GM23338 (cell line): ENCODE data around the gene AQP6. TPM values are rescaled to one million over a fixed set of nuclear protein-coding genes. Genes with fewer than 3 reads are reported as not detected.

Experiments used
- ATAC-seq: fragments of 200-7000 bp; cut with Tn5 transposase; 3 replicates; pipeline ENCODE4 v1.9.1; 2020
- DNase-seq: peaks from one replicate; pipeline ENCODE4 v3.0.0-alpha.2; 2015; ENCODE audit warnings: low spot score
- H2AFZ ChIP-seq: fragments of 200-600 bp; sonication (generic); 2 replicates; pipeline ENCODE4 v1.8.0; 2016; ENCODE audit warnings: antibody characterized with exemption, mild to moderate bottlenecking, moderate library complexity
- H3F3A ChIP-seq: fragments of 200-600 bp; sonication (generic); replicated peaks from 2 replicates; pipeline ENCODE4 v1.8.0; 2017; ENCODE audit warnings: antibody characterized with exemption, mixed run types, low read depth
- H3K27ac ChIP-seq: fragments of 200-600 bp; sonication (generic); 2 replicates; pipeline ENCODE4 v1.6.1; 2016; ENCODE audit warnings: low read depth
- H3K27me3 ChIP-seq: fragments of 200-600 bp; sonication (generic); 2 replicates; pipeline ENCODE4 v1.8.0; 2016; ENCODE audit warnings: mild to moderate bottlenecking, mixed run types, moderate library complexity; ENCODE audit not compliant: insufficient read depth
- H3K36me3 ChIP-seq: fragments of 200-600 bp; sonication (generic); 2 replicates; pipeline ENCODE4 v1.8.0; 2016; ENCODE audit warnings: mild to moderate bottlenecking; ENCODE audit not compliant: insufficient read depth
- H3K4me1 ChIP-seq: fragments of 200-600 bp; sonication (generic); 2 replicates; pipeline ENCODE4 v1.8.0; 2016; ENCODE audit warnings: mild to moderate bottlenecking, moderate library complexity; ENCODE audit not compliant: insufficient read depth
- H3K4me2 ChIP-seq: fragments of 200-600 bp; sonication (generic); 2 replicates; pipeline ENCODE4 v1.7.1; 2017; ENCODE audit warnings: mixed run types
- H3K4me3 ChIP-seq: fragments of 200-600 bp; sonication (generic); 2 replicates; pipeline ENCODE4 v1.6.1; 2016; ENCODE audit warnings: mixed run types
- H3K79me2 ChIP-seq: fragments of 200-600 bp; sonication (generic); replicated peaks from 2 replicates; pipeline ENCODE4 v1.8.0; 2017; ENCODE audit warnings: mild to moderate bottlenecking; ENCODE audit not compliant: insufficient read depth
- H3K9me2 ChIP-seq: fragments of 200-600 bp; sonication (generic); 2 replicates; pipeline ENCODE4 v1.8.0; 2017; ENCODE audit not compliant: insufficient read depth
- H4K20me1 ChIP-seq: fragments of 200-600 bp; sonication (generic); replicated peaks from 2 replicates; pipeline ENCODE4 v1.8.0; 2017; ENCODE audit warnings: mild to moderate bottlenecking; ENCODE audit not compliant: insufficient read depth
- H3K27ac Mint-ChIP-seq: 2 replicates; pipeline ENCODE4 v1.8.0; 2020; ENCODE audit warnings: inconsistent platforms, mild to moderate bottlenecking, moderate library complexity, mixed read lengths
- H3K27me3 Mint-ChIP-seq: 3 replicates; pipeline ENCODE4 v1.8.0; 2022; ENCODE audit warnings: low read depth, mild to moderate bottlenecking, moderate library complexity, mixed read lengths, inconsistent platforms; ENCODE audit not compliant: insufficient read depth, poor library complexity
- H3K36me3 Mint-ChIP-seq: 3 replicates; pipeline ENCODE4 v1.8.0; 2021; ENCODE audit warnings: low read depth, mild to moderate bottlenecking, inconsistent platforms, moderate library complexity, mixed read lengths
- H3K4me1 Mint-ChIP-seq: 3 replicates; pipeline ENCODE4 v1.8.0; 2020; ENCODE audit warnings: mild to moderate bottlenecking, inconsistent platforms, mixed read lengths
- H3K4me3 Mint-ChIP-seq: 3 replicates; pipeline ENCODE4 v1.8.0; 2021; ENCODE audit warnings: moderate library complexity, mild to moderate bottlenecking, inconsistent platforms, mixed read lengths
- H3K9me3 Mint-ChIP-seq: 3 replicates; pipeline ENCODE4 v1.8.0; 2020; ENCODE audit warnings: moderate library complexity, mild to moderate bottlenecking, inconsistent platforms, mixed read lengths
- CREB1 ChIP-seq: fragments of 250-450 bp; sonication (Bioruptor Pico); IDR thresholded peaks from 2 replicates; pipeline ENCODE4 v1.5.0; 2020; ENCODE audit warnings: low read depth, mild to moderate bottlenecking, moderate library complexity
- EZH2 ChIP-seq: fragments of 200-600 bp; sonication (generic); IDR thresholded peaks from one replicate; pipeline ENCODE4 v1.8.0; 2017; ENCODE audit warnings: antibody characterized with exemption, mild to moderate bottlenecking, low read depth; ENCODE audit not compliant: unreplicated experiment
- EZH2phosphoT487 ChIP-seq: fragments of 200-600 bp; sonication (generic); IDR thresholded peaks from one replicate; pipeline ENCODE4 v1.8.1; 2018; ENCODE audit warnings: antibody characterized with exemption; ENCODE audit not compliant: unreplicated experiment
- JUNB ChIP-seq: IDR thresholded peaks from one replicate; pipeline ENCODE4 v1.6.1; 2016; ENCODE audit warnings: antibody characterized with exemption; ENCODE audit not compliant: unreplicated experiment
- NANOG ChIP-seq: IDR thresholded peaks from 2 replicates; pipeline ENCODE4 v1.6.1; 2016; ENCODE audit warnings: antibody characterized with exemption, borderline replicate concordance
- POLR2AphosphoS5 ChIP-seq: IDR thresholded peaks from 2 replicates; pipeline ENCODE4 v1.6.1; 2016; ENCODE audit warnings: antibody characterized with exemption, low read depth
- REST ChIP-seq: IDR thresholded peaks from one replicate; pipeline ENCODE4 v1.6.1; 2018; ENCODE audit warnings: antibody characterized with exemption; ENCODE audit not compliant: unreplicated experiment
- STAT1 ChIP-seq: IDR thresholded peaks from one replicate; pipeline ENCODE4 v1.6.1; 2016; ENCODE audit warnings: antibody characterized with exemption; ENCODE audit not compliant: unreplicated experiment
- ZNF114 ChIP-seq: fragments of 250-450 bp; sonication (Bioruptor Pico); IDR thresholded peaks from 2 replicates; pipeline ENCODE4 v1.5.0; 2020; ENCODE audit warnings: mild to moderate bottlenecking, moderate library complexity
- ZNF331 ChIP-seq: fragments of 250-450 bp; sonication (Bioruptor Pico); IDR thresholded peaks from 2 replicates; pipeline ENCODE4 v1.5.0; 2020; ENCODE audit warnings: low read depth, mild to moderate bottlenecking, moderate library complexity
- polyA plus RNA-seq: library from polyadenylated mRNA; unstranded; fragments of >200 nt; fragmentation: Nextera tagmentation; extraction: Ambion mirVana; gene quantifications from 2 replicates; pipeline ENCODE4 v1.2.1, GENCODE V29; 2016
- total RNA-seq: library from RNA; depleted of rRNA; stranded (reverse); fragments of >200 nt; shearing (Covaris generic); gene quantifications from 2 replicates; pipeline ENCODE4 v1.2.3, GENCODE V29; 2014
- TF ChIP-seq, protein P1 (sequence below): fragments of 250-450 bp; sonication (Bioruptor Pico); IDR thresholded peaks from 2 replicates; pipeline ENCODE4 v1.5.0; 2020; ENCODE audit warnings: mild to moderate bottlenecking, moderate library complexity
- TF ChIP-seq, protein P2 (sequence below): IDR thresholded peaks from 2 replicates; pipeline ENCODE4 v1.6.1; 2016; ENCODE audit warnings: antibody characterized with exemption
- TF ChIP-seq, protein P3 (sequence below), 2 experiments: fragments of 200-600 bp in 1 of 2; sonication (generic) in 1 of 2; conservative IDR thresholded peaks; 2 replicates each; pipeline versions ENCODE4 v1.5.1 to v1.6.1; 2016 to 2017; ENCODE audit warnings: antibody characterized with exemption in 2 of 2, low read depth in 2 of 2, mild to moderate bottlenecking in 2 of 2, moderate library complexity in 1 of 2

Gene AQP6
- total and polyA plus RNA-seq, 2 experiments from 2014 or later = 0.08 TPM; not detected in 1

DNA sequence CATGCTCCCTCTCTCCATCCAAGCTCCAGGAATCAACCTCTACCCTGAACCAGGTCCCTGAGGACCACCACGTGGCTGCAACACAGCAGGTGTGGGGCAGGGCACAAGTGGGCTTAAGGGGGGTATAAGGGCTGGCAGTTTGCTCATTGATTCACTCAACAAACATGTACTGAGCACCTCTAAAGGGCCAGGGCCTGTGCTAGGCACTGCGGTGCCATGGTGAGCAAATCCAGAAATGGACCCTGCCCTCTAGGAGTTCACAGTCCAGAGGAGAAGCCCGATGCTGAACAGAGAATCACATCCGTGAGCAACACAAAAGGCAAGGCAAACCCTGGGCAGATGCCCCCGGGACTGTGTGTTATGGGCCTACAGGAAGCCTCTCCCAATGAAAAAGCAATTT, 28.7 kb upstream of the AQP6 start:
- Histone ChIP-seq H3K79me2 (no peaks in the 10 kb centered on the region), H3K9me2 (no peaks in the 10 kb centered on the region), H2AFZ (no peak overlapping the region), H3F3A (no peaks in the 10 kb centered on the region), H3K36me3 (no peaks in the 10 kb centered on the region), H3K27me3 (no peaks in the 10 kb centered on the region), H3K4me2 (no peak overlapping the region), H3K4me1 (peaks cover 26% of the 10 kb centered on the region), H4K20me1 (no peaks in the 10 kb centered on the region), H3K27ac (no peak overlapping the region), H3K4me3 (no peak overlapping the region)
- Mint-ChIP-seq H3K36me3 (no peaks in the 10 kb centered on the region), H3K27ac (0 out of 2 replicates have a peak overlapping the region, but pooled peaks have one; percentile 14), H3K27me3 (peaks cover 14% of the 10 kb centered on the region), H3K9me3 (no peaks in the 10 kb centered on the region), H3K4me1 (peaks cover 41% of the 10 kb centered on the region), H3K4me3 (no peak overlapping the region)
- ATAC-seq = no peak
- TF ChIP-seq STAT1 = no peak
- TF ChIP-seq ZNF331 = no peak
- no peak for TF ChIP-seq ZNF114 (CRISPR knock-in tag)
- TF ChIP-seq, protein P1, sequence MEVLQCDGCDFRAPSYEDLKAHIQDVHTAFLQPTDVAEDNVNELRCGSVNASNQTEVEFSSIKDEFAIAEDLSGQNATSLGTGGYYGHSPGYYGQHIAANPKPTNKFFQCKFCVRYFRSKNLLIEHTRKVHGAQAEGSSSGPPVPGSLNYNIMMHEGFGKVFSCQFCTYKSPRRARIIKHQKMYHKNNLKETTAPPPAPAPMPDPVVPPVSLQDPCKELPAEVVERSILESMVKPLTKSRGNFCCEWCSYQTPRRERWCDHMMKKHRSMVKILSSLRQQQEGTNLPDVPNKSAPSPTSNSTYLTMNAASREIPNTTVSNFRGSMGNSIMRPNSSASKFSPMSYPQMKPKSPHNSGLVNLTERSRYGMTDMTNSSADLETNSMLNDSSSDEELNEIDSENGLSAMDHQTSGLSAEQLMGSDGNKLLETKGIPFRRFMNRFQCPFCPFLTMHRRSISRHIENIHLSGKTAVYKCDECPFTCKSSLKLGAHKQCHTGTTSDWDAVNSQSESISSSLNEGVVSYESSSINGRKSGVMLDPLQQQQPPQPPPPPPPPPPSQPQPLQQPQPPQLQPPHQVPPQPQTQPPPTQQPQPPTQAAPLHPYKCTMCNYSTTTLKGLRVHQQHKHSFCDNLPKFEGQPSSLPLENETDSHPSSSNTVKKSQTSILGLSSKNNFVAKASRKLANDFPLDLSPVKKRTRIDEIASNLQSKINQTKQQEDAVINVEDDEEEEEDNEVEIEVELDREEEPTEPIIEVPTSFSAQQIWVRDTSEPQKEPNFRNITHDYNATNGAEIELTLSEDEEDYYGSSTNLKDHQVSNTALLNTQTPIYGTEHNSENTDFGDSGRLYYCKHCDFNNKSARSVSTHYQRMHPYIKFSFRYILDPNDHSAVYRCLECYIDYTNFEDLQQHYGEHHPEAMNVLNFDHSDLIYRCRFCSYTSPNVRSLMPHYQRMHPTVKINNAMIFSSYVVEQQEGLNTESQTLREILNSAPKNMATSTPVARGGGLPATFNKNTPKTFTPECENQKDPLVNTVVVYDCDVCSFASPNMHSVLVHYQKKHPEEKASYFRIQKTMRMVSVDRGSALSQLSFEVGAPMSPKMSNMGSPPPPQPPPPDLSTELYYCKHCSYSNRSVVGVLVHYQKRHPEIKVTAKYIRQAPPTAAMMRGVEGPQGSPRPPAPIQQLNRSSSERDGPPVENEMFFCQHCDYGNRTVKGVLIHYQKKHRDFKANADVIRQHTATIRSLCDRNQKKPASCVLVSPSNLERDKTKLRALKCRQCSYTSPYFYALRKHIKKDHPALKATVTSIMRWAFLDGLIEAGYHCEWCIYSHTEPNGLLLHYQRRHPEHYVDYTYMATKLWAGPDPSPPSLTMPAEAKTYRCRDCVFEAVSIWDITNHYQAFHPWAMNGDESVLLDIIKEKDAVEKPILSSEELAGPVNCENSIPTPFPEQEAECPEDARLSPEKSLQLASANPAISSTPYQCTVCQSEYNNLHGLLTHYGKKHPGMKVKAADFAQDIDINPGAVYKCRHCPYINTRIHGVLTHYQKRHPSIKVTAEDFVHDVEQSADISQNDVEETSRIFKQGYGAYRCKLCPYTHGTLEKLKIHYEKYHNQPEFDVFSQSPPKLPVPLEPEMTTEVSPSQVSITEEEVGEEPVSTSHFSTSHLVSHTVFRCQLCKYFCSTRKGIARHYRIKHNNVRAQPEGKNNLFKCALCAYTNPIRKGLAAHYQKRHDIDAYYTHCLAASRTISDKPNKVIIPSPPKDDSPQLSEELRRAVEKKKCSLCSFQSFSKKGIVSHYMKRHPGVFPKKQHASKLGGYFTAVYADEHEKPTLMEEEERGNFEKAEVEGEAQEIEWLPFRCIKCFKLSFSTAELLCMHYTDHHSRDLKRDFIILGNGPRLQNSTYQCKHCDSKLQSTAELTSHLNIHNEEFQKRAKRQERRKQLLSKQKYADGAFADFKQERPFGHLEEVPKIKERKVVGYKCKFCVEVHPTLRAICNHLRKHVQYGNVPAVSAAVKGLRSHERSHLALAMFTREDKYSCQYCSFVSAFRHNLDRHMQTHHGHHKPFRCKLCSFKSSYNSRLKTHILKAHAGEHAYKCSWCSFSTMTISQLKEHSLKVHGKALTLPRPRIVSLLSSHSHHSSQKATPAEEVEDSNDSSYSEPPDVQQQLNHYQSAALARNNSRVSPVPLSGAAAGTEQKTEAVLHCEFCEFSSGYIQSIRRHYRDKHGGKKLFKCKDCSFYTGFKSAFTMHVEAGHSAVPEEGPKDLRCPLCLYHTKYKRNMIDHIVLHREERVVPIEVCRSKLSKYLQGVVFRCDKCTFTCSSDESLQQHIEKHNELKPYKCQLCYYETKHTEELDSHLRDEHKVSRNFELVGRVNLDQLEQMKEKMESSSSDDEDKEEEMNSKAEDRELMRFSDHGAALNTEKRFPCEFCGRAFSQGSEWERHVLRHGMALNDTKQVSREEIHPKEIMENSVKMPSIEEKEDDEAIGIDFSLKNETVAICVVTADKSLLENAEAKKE (CRISPR knock-in tag) = no peak
- TF ChIP-seq, protein P2, sequence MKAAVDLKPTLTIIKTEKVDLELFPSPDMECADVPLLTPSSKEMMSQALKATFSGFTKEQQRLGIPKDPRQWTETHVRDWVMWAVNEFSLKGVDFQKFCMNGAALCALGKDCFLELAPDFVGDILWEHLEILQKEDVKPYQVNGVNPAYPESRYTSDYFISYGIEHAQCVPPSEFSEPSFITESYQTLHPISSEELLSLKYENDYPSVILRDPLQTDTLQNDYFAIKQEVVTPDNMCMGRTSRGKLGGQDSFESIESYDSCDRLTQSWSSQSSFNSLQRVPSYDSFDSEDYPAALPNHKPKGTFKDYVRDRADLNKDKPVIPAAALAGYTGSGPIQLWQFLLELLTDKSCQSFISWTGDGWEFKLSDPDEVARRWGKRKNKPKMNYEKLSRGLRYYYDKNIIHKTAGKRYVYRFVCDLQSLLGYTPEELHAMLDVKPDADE = no peak
- TF ChIP-seq JUNB = no peak
- TF ChIP-seq REST = no peak
- no peak for TF ChIP-seq EZH2phosphoT487
- no peak for TF ChIP-seq EZH2
- no peak for TF ChIP-seq NANOG
- TF ChIP-seq POLR2AphosphoS5 = no peak
- TF ChIP-seq, protein P3, sequence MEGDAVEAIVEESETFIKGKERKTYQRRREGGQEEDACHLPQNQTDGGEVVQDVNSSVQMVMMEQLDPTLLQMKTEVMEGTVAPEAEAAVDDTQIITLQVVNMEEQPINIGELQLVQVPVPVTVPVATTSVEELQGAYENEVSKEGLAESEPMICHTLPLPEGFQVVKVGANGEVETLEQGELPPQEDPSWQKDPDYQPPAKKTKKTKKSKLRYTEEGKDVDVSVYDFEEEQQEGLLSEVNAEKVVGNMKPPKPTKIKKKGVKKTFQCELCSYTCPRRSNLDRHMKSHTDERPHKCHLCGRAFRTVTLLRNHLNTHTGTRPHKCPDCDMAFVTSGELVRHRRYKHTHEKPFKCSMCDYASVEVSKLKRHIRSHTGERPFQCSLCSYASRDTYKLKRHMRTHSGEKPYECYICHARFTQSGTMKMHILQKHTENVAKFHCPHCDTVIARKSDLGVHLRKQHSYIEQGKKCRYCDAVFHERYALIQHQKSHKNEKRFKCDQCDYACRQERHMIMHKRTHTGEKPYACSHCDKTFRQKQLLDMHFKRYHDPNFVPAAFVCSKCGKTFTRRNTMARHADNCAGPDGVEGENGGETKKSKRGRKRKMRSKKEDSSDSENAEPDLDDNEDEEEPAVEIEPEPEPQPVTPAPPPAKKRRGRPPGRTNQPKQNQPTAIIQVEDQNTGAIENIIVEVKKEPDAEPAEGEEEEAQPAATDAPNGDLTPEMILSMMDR (conservative IDR thresholded peaks at IDR 0.05; ENCODE audit: low read depth in 2 of 2) = no peak
- TF ChIP-seq CREB1 (CRISPR knock-in tag) = no peak
- no peak for DNase-seq
